CD8-positive, alpha-beta memory T cell (primary cell): ENCODE measurements around the gene TREML4. TPM values are rescaled to one million over a fixed set of nuclear protein-coding genes. Genes with fewer than 3 reads are reported as not detected.

Source experiments
- CTCF ChIA-PET: fragments of 350-600 bp; sonication (Branson Sonifier 250); formaldehyde crosslinking; loops from one replicate; lab custom pipeline; 2021; ENCODE audit warnings: antibody characterized with exemption; lab: Charles Lee
- POLR2A ChIA-PET: fragments of 350-600 bp; sonication (Branson Sonifier 250); formaldehyde crosslinking; loops from one replicate; lab custom pipeline; 2021; ENCODE audit warnings: antibody characterized with exemption; lab: Charles Lee
- DNase-seq, 5 donors: peaks; one replicate each; pipeline versions ENCODE4 v3.0.0 to v3.0.0-alpha.2; 2020 to 2022; ENCODE audit warnings: mixed read lengths in 1 of 5
- H3K27ac ChIP-seq: one replicate; pipeline ENCODE4 v1.7.0; 2013; ENCODE audit warnings: low read depth, mild to moderate bottlenecking, low read length, moderate library complexity
- H3K27me3 ChIP-seq: 2 replicates; pipeline ENCODE4 v1.7.0; 2013; ENCODE audit warnings: low read length, mild to moderate bottlenecking; ENCODE audit not compliant: insufficient read depth, poor library complexity, severe bottlenecking
- H3K36me3 ChIP-seq: 2 replicates; pipeline ENCODE4 v1.7.0; 2013; ENCODE audit warnings: mild to moderate bottlenecking, low read length, moderate library complexity; ENCODE audit not compliant: insufficient read depth
- H3K4me1 ChIP-seq: 2 replicates; pipeline ENCODE4 v1.7.0; 2013; ENCODE audit warnings: mild to moderate bottlenecking, low read length, moderate library complexity; ENCODE audit not compliant: insufficient read depth
- H3K4me3 ChIP-seq: 2 replicates; pipeline ENCODE4 v1.7.0; 2013; ENCODE audit warnings: mild to moderate bottlenecking, low read length
- H3K9me3 ChIP-seq: 2 replicates; pipeline ENCODE4 v1.7.0; 2013; ENCODE audit warnings: mild to moderate bottlenecking, low read length
- H3K27ac Mint-ChIP-seq, 8 donors: one replicate each; pipeline ENCODE4 v1.8.0; 2020 to 2021; ENCODE audit warnings: mixed read lengths in 8 of 8, mild to moderate bottlenecking in 6 of 8, inconsistent platforms in 3 of 8, moderate library complexity in 3 of 8
- H3K27me3 Mint-ChIP-seq, 2 donors: one replicate each; pipeline ENCODE4 v1.8.0; 2020 to 2021; ENCODE audit warnings: mixed read lengths in 2 of 2, mild to moderate bottlenecking in 1 of 2, moderate library complexity in 1 of 2
- H3K36me3 Mint-ChIP-seq, 3 donors: one replicate each; pipeline ENCODE4 v1.8.0; 2020 to 2021; ENCODE audit warnings: mixed read lengths in 3 of 3, inconsistent platforms in 1 of 3, mild to moderate bottlenecking in 1 of 3
- H3K4me1 Mint-ChIP-seq, 3 donors: one replicate each; pipeline ENCODE4 v1.8.0; 2020 to 2021; ENCODE audit warnings: mixed read lengths in 3 of 3, inconsistent platforms in 1 of 3, mild to moderate bottlenecking in 1 of 3
- H3K4me3 Mint-ChIP-seq, 7 donors: one replicate each; pipeline ENCODE4 v1.8.0; 2020 to 2021; ENCODE audit warnings: mixed read lengths in 7 of 7, mild to moderate bottlenecking in 6 of 7, moderate library complexity in 4 of 7, inconsistent platforms in 2 of 7
- H3K9me3 Mint-ChIP-seq, 5 donors: one replicate each; pipeline ENCODE4 v1.8.0; 2020 to 2022; ENCODE audit warnings: mixed read lengths in 5 of 5, mild to moderate bottlenecking in 3 of 5, moderate library complexity in 2 of 5, inconsistent platforms in 1 of 5
- polyA plus RNA-seq: library from polyadenylated mRNA; unstranded; fragments of 300-500 nt; fragmentation: Illumina TruSeq; gene quantifications from one replicate; pipeline ENCODE4 v1.2.3, GENCODE V29; 2021
- total RNA-seq, 2 experiments: library from RNA; stranded (reverse); gene quantifications; one replicate each; pipeline ENCODE4 v1.2.3, GENCODE V29; 2021

Gene TREML4
- total and polyA plus RNA-seq, 3 experiments from 2014 or later: not detected

DNA sequence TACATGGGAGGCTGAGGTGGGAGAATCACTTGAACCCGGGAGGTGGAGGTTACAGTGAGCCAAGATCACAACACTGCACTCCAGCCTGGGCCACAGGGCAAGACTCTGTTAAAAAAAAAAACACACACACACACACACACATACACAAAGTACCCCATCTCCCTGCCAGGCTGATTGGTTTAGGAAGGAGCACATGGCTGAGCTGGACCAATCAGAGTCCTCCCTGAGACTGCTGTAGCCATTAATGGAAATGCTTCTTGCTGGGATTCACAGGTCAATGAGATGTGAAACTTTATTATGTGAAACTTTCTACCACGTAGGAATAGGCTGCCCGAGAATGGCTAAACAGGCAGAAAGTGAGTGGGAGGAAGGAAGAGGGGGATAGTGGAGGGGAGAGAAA is 55.5 kb downstream of the TREML4 start:
- CTCF ChIA-PET: no interaction called here
- Mint-ChIP-seq H3K36me3 (peaks cover 0 to 14% (median 0%) of the 10 kb centered on the region in 3 donors), H3K27me3 (peaks cover 5 to 39% of the 10 kb centered on the region in 2 donors), H3K9me3 (peaks cover 0 to 2% (median 0%) of the 10 kb centered on the region in 5 donors), H3K4me1 (peaks cover 7 to 8% (median 8%) of the 10 kb centered on the region in 3 donors), H3K4me3 (no peak overlapping the region), H3K27ac (no peak overlapping the region)
- Histone ChIP-seq H3K27me3 (no peaks in the 10 kb centered on the region), H3K36me3 (no peaks in the 10 kb centered on the region), H3K27ac (no peak overlapping the region), H3K9me3 (no peaks in the 10 kb centered on the region), H3K4me1 (peaks cover 9% of the 10 kb centered on the region), H3K4me3 (no peak overlapping the region)
- DNase-seq: no peak
- POLR2A ChIA-PET: no interaction called here

DNA sequence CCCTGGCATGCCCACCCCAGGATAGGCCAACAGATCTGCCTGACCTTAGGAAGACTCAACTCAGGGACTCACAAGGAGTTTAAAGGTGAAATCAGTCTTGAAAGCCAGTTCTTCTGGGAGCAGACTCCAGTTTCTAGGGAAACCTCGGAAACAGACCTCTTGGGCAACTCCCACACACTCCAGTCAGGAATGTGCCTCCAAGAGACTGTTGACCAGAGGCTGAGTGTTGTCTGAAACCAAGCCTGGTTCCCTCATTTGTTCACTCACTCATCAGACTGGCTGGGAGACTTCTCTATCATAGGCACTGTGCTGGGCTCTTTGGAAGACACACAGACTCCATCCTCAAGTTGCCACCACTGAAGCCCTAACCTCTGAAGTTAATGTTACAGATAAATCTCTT is 56.6 kb downstream of the TREML4 start:
- Mint-ChIP-seq H3K4me1 (no peaks in the 10 kb centered on the region), H3K9me3 (peaks cover 0 to 2% (median 0%) of the 10 kb centered on the region in 5 donors), H3K36me3 (peaks cover 0 to 14% (median 0%) of the 10 kb centered on the region in 3 donors), H3K27me3 (peaks cover 2 to 39% of the 10 kb centered on the region in 2 donors), H3K27ac (no peak overlapping the region), H3K4me3 (no peak overlapping the region)
- ChIA-PET POLR2A (no interaction called here), CTCF (no interaction called here)
- DNase-seq: no peak
- H3K36me3 ChIP-seq: no peaks in the 10 kb centered on the region
- no peaks in the 10 kb centered on the region for H3K9me3 ChIP-seq
- no peak overlapping the region for H3K27ac ChIP-seq
- H3K27me3 ChIP-seq: no peaks in the 10 kb centered on the region
- H3K4me3 ChIP-seq: no peak overlapping the region
- no peaks in the 10 kb centered on the region for H3K4me1 ChIP-seq

DNA sequence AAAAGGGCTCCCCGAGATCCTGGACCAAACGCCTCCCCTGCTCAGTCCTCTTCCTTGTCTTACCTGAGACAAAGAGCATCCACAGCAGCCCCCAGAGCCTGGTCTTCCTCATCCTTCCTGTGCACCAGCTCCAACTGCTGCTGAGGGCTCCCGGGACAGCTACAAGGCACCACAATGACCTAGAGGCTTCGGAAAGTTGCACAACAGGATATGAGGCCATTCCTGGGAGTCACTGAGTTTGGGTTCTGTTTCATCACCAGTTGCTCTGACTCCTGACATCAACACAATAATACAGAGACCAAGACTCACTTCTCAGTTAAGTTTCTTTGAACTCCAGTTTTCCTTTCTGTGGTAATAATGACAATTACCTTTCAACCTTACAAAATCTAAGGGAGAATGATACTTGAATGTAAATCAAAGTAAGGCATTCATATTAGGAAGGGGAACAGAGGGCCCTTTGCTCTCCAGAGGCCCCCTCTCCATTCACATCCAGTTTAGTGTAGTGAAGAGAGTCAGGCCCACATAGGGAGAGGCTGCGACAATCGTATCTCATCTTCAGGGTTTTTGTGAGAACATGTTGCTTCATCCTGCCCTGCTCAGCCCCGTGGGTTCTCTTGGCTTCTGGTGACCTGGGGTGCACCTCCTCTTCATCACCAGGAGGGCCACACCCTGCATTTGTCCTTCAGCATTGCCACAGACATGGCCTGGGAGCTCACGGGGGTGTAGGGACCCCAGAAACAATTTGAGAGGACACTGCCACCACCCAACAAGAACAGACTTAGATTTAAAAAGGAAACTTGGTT is 58.6 kb downstream of the TREML4 start, which contains the start of gene TREM1:
Gene TREM1 (minus strand): TSS at position 139 of the 803 bp plus-strand sequence. CDS start 27 bp downstream, at position 112.
- H3K4me3 Mint-ChIP-seq: no peak within 1 kb of the TSS
- peak within 1 kb of the TSS in 2 of 8 donors; percentile 13 to 41 for H3K27ac Mint-ChIP-seq
- Histone ChIP-seq H3K9me3 (no peaks in the 10 kb centered on the region), H3K36me3 (no peaks in the 10 kb centered on the region), H3K4me1 (no peaks in the 10 kb centered on the region), H3K27me3 (no peaks in the 10 kb centered on the region), H3K27ac (no peak within 1 kb of the TSS), H3K4me3 (no peak within 1 kb of the TSS)
- peaks cover 0 to 2% (median 0%) of the 10 kb centered on the region in 5 donors for H3K9me3 Mint-ChIP-seq
- H3K36me3 Mint-ChIP-seq: peaks cover 0 to 14% (median 0%) of the 10 kb centered on the region in 3 donors
- DNase-seq: no peak
- ChIA-PET POLR2A (no interaction called here), CTCF (no interaction called here)
- no peaks in the 10 kb centered on the region for H3K4me1 Mint-ChIP-seq
- peaks cover 2 to 44% of the 10 kb centered on the region in 2 donors for H3K27me3 Mint-ChIP-seq

DNA sequence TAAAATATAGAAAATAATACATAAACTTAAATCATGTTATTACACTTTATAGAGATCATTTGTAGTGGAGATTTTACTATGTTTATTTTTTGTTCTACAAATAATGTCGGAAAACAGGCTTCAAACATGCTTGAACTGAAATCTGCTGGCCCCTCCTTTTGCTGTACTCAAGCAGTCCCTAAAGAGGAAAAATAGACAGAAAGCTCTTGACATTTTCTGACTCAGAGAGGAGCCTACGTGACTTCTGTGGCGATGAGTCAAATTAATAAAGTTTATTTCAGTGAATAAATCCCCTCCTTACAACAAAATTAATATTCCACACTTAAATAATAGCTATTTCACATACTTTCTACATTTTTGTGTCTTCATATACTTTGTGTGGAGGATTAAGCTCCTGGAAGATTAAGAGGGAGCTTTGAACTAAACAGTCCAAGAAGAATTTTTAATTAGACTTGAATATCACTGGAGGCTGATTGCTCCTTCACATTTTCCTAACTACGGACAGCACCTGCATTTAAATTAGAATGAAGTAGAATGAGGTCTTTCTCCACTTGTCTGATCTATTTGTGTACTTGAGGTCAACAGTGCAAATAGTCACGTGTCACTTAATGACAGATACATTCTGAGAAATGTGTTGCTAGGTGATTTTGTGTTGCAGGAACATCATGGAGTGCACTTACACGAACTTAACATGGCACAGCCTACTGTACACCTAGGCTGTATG is 60.0 kb downstream of the TREML4 start:
- H3K4me1 Mint-ChIP-seq: no peaks in the 10 kb centered on the region
- peaks cover 0 to 14% (median 0%) of the 10 kb centered on the region in 3 donors for H3K36me3 Mint-ChIP-seq
- H3K9me3 Mint-ChIP-seq: no peaks in the 10 kb centered on the region
- Histone ChIP-seq H3K4me1 (no peaks in the 10 kb centered on the region), H3K4me3 (no peak overlapping the region), H3K27ac (no peak overlapping the region), H3K9me3 (no peaks in the 10 kb centered on the region), H3K36me3 (no peaks in the 10 kb centered on the region), H3K27me3 (no peaks in the 10 kb centered on the region)
- no peak overlapping the region for H3K27ac Mint-ChIP-seq
- ChIA-PET CTCF (interaction anchor here (1.1 kb wide), 1 partner anchor 10 kb away, joined by 4 read pairs; no protein-coding TSS in a partner anchor), POLR2A (no interaction called here)
- no peak overlapping the region for H3K4me3 Mint-ChIP-seq
- peaks cover 0 to 39% of the 10 kb centered on the region in 2 donors for H3K27me3 Mint-ChIP-seq
- DNase-seq: no peak

Other genes starting within 250 kb of the TREML4 start
- 1 to 10 TPM; 1.1 to 1.8 TPM for gene UNC5CL, start 189.1 kb upstream of the TREML4 start, total RNA-seq
- 0.40 TPM for gene UNC5CL, start 189.1 kb upstream of the TREML4 start, polyA plus RNA-seq
- not detected for gene TSPO2, start 185.9 kb upstream of the TREML4 start, total RNA-seq
- not detected for gene TSPO2, start 185.9 kb upstream of the TREML4 start, polyA plus RNA-seq
- not detected for gene APOBEC2, start 175.1 kb upstream of the TREML4 start, total RNA-seq
- gene APOBEC2, start 175.1 kb upstream of the TREML4 start, polyA plus RNA-seq: not detected
- gene OARD1, start 156.0 kb upstream of the TREML4 start, total RNA-seq: 10 to 100 TPM; 41.9 to 42.9 TPM
- 51.1 TPM for gene OARD1, start 156.0 kb upstream of the TREML4 start, polyA plus RNA-seq
- gene NFYA, start 155.4 kb upstream of the TREML4 start, total RNA-seq: 10 to 100 TPM; 34.5 to 34.9 TPM
- gene NFYA, start 155.4 kb upstream of the TREML4 start, polyA plus RNA-seq: 26.3 TPM
- gene TREML1, start 74.0 kb upstream of the TREML4 start, total RNA-seq: not detected
- gene TREML1, start 74.0 kb upstream of the TREML4 start, polyA plus RNA-seq: not detected
- gene TREM2, start 65.2 kb upstream of the TREML4 start, total RNA-seq: under 1 TPM; 0.44 to 0.73 TPM
- not detected for gene TREM2, start 65.2 kb upstream of the TREML4 start, polyA plus RNA-seq
- 1 to 10 TPM in 1 of 2 experiments, under 1 TPM in 1; 0.95 to 1.2 TPM for gene TREML2, start 27.2 kb upstream of the TREML4 start, total RNA-seq
- gene TREML2, start 27.2 kb upstream of the TREML4 start, polyA plus RNA-seq: 1.4 TPM
- not detected for gene TREM1, start 58.3 kb downstream of the TREML4 start, total RNA-seq
- not detected for gene TREM1, start 58.3 kb downstream of the TREML4 start, polyA plus RNA-seq
- gene NCR2, start 107.3 kb downstream of the TREML4 start, total RNA-seq: not detected
- not detected for gene NCR2, start 107.3 kb downstream of the TREML4 start, polyA plus RNA-seq